Keratinocyte (primary cell): ENCODE data around the gene THRAP3. TPM values are rescaled to one million over a fixed set of nuclear protein-coding genes. Genes with fewer than 3 reads are reported as not detected.

Experiments used
- DNase-seq: peaks from one replicate; pipeline ENCODE4 v3.0.0-alpha.2; 2011; ENCODE audit warnings: low read depth, missing footprints, low spot score
- FAIRE-seq: peaks from 2 replicates; lab custom pipeline; 2011; peaks lifted over from hg19 to GRCh38; lab: Jason Lieb, UNC
- H2AFZ ChIP-seq: 2 replicates; pipeline ENCODE4 v1.6.0; 2012; ENCODE audit warnings: low read length, control low read depth, inconsistent platforms; ENCODE audit not compliant: control insufficient read depth
- H3K27ac ChIP-seq: 2 replicates; pipeline ENCODE4 v1.5.1; 2011; ENCODE audit warnings: low read length; ENCODE audit not compliant: control insufficient read depth, insufficient read depth
- H3K27me3 ChIP-seq: 3 replicates; pipeline ENCODE4 v1.6.0; 2011; ENCODE audit warnings: low read length; ENCODE audit not compliant: control insufficient read depth, insufficient read depth; ENCODE audit errors: extremely low read depth
- H3K36me3 ChIP-seq, 2 experiments: 2 replicates in 1 of 2; 3 replicates in 1 of 2; pipeline ENCODE4 v1.5.1; 2011; ENCODE audit warnings: low read length in 2 of 2, mild to moderate bottlenecking in 1 of 2; ENCODE audit not compliant: control insufficient read depth in 2 of 2, insufficient read depth in 2 of 2; ENCODE audit errors: extremely low read depth in 1 of 2
- H3K4me1 ChIP-seq: 3 replicates; pipeline ENCODE4 v1.5.1; 2011; ENCODE audit warnings: low read length; ENCODE audit not compliant: control insufficient read depth, insufficient read depth; ENCODE audit errors: extremely low read depth
- H3K4me2 ChIP-seq: 3 replicates; pipeline ENCODE4 v1.6.0; 2011; ENCODE audit warnings: low read depth, low read length; ENCODE audit not compliant: control insufficient read depth, insufficient read depth; ENCODE audit errors: extremely low read depth
- H3K4me3 ChIP-seq, 3 experiments: fragments of 200-600 bp in 1 of 3; sonication (generic) in 1 of 3; 2 replicates in 2 of 3; 3 replicates in 1 of 3; pipeline ENCODE4 v1.5.1; 2011 to 2016; ENCODE audit warnings: low read length in 3 of 3, mild to moderate bottlenecking in 3 of 3, control low read depth in 2 of 3, inconsistent platforms in 1 of 3, low read depth in 1 of 3, mixed read lengths in 1 of 3, mixed run types in 1 of 3, moderate library complexity in 1 of 3; ENCODE audit not compliant: control insufficient read depth in 2 of 3, insufficient read depth in 2 of 3; ENCODE audit errors: extremely low read depth in 1 of 3
- H3K79me2 ChIP-seq: 2 replicates; pipeline ENCODE4 v1.6.0; 2012; ENCODE audit warnings: low read length; ENCODE audit not compliant: control insufficient read depth, insufficient read depth
- H3K9ac ChIP-seq: 3 replicates; pipeline ENCODE4 v1.6.0; 2011; ENCODE audit warnings: low read length; ENCODE audit not compliant: control insufficient read depth, insufficient read depth; ENCODE audit errors: extremely low read depth
- H3K9me1 ChIP-seq: 3 replicates; pipeline ENCODE4 v1.6.0; 2011; ENCODE audit warnings: low read length; ENCODE audit not compliant: control insufficient read depth, insufficient read depth; ENCODE audit errors: extremely low read depth
- H3K9me3 ChIP-seq: 2 replicates; pipeline ENCODE4 v1.5.1; 2012; ENCODE audit warnings: low read depth, low read length; ENCODE audit not compliant: control insufficient read depth
- H4K20me1 ChIP-seq: 3 replicates; pipeline ENCODE4 v1.6.0; 2011; ENCODE audit warnings: low read length; ENCODE audit not compliant: control insufficient read depth, insufficient read depth; ENCODE audit errors: extremely low read depth
- CTCF ChIP-seq, 3 experiments: IDR thresholded peaks in 1 of 3; conservative IDR thresholded peaks in 1 of 3; optimal IDR thresholded peaks in 1 of 3; 2 replicates in 2 of 3; 3 replicates in 1 of 3; pipeline versions ENCODE3 to v1.5.1; 2011; ENCODE audit warnings: low read length in 3 of 3, mild to moderate bottlenecking in 3 of 3, moderate library complexity in 2 of 3, control low read depth in 1 of 3, inconsistent platforms in 1 of 3; ENCODE audit not compliant: insufficient read depth in 2 of 3; ENCODE audit errors: extremely low read depth in 1 of 3
- EZH2 ChIP-seq: IDR thresholded peaks from one replicate; pipeline ENCODE4 v1.6.1; 2012; ENCODE audit warnings: inconsistent platforms, mild to moderate bottlenecking, low read length, moderate library complexity
- dilution Hi-C: fragments of 300-500 bp; cut with MboI; formaldehyde crosslinking; loops from one replicate; pipeline ENCODE4 v1.7.0; 2020; ENCODE audit warnings: low sequenced_read_pairs; ENCODE audit not compliant: extremely low pct_ligation_motif_present
- polyA plus RNA-seq, 5 experiments: library from polyadenylated mRNA; depleted of rRNA in 3 of 5; stranded (reverse) in 3 of 5; stranded (forward) in 1 of 5; unstranded in 1 of 5; fragments of >200 nt; gene quantifications; 1 replicate in 1 of 5; 2 replicates in 3 of 5; 3 replicates in 1 of 5; pipeline versions ENCODE4 v1.2.1 to v1.2.3, GENCODE V29; 2011 to 2012; ENCODE audit warnings: missing spikeins in 2 of 5, low read depth in 1 of 5, low replicate concordance in 1 of 5

Gene THRAP3
- polyA plus RNA-seq, 1 donor (not counting 4 experiments of a cell fraction or from before 2014, with no cell fraction given) = 79.6 TPM

- Histone ChIP-seq H3K27me3 (no peaks in the 10 kb centered on the region), H3K9ac (no peak overlapping the region), H3K4me1 (no peaks in the 10 kb centered on the region), H3K9me3 (no peaks in the 10 kb centered on the region), H3K4me3 (no peak overlapping the region), H3K9me1 (peaks cover 2% of the 10 kb centered on the region), H3K27ac (no peak overlapping the region), H3K4me2 (no peak overlapping the region), H3K79me2 (peaks cover 78% of the 10 kb centered on the region), H2AFZ (no peak overlapping the region), H3K36me3 (peaks cover 10% of the 10 kb centered on the region in 2 experiments), H4K20me1 (no peaks in the 10 kb centered on the region)
- DNase-seq = no peak
- TF ChIP-seq EZH2 (no peak), CTCF (optimal IDR thresholded peaks at IDR 0.05 in 1 of 3, IDR thresholded peaks at IDR 0.05 in 1 of 3, conservative IDR thresholded peaks at IDR 0.05 in 1 of 3; ENCODE audit: extremely low read depth in 1 of 3, insufficient read depth in 2 of 3, low read length in 3 of 3) (no peak)
- dilution Hi-C loops = no loop called here
- no peak for FAIRE-seq
Observed at GRCh38 chr1:36273024-36273423, 48.8 kb downstream of the THRAP3 start.

- Histone ChIP-seq H2AFZ (no peak overlapping the region), H3K27me3 (no peaks in the 10 kb centered on the region), H3K4me1 (no peaks in the 10 kb centered on the region), H3K27ac (no peak overlapping the region), H3K4me3 (no peak overlapping the region), H4K20me1 (no peaks in the 10 kb centered on the region), H3K79me2 (peaks cover 78% of the 10 kb centered on the region), H3K9me3 (no peaks in the 10 kb centered on the region), H3K9ac (no peak overlapping the region), H3K9me1 (peaks cover 2% of the 10 kb centered on the region), H3K4me2 (no peak overlapping the region), H3K36me3 (peaks cover 9 to 10% of the 10 kb centered on the region in 2 experiments)
- TF ChIP-seq EZH2 = no peak
- no peak for TF ChIP-seq CTCF (optimal IDR thresholded peaks at IDR 0.05 in 1 of 3, IDR thresholded peaks at IDR 0.05 in 1 of 3, conservative IDR thresholded peaks at IDR 0.05 in 1 of 3; ENCODE audit: extremely low read depth in 1 of 3, insufficient read depth in 2 of 3, low read length in 3 of 3)
- no peak for FAIRE-seq
- dilution Hi-C loops = no loop called here
- DNase-seq = no peak
Observed at GRCh38 chr1:36274201-36274600, 50.0 kb downstream of the THRAP3 start.
